Measurements from ENCODE around the gene KLHDC2.
"Not testable (repeated sequence)": the region's sequence is repeated elsewhere in the genome, so short reads cannot be mapped to it uniquely, and the experiment has no call there.

The KLHDC2 gene

DNA sequence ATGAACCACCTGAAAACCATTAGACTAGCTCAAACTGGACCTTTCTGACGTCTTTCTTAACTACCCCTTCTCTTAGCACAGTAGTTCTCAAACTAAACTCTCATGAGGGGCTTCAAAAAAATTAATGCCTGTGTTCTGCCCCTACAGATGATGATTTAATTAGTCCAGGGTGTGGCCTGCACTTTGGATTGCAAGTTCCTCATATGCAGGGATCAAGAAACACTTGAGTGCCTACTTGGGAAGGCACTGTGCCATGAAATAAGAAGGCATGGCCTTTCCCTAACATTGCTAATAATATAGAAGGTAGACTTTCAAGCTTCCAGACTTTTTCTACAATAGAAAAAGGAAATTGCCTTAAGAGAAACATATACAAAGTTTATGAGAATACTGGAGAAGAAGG, 22.8 kb upstream of the KLHDC2 start:
- ChIA-PET CTCF (no interaction called here), POLR2A (no interaction called here)
- TF ChIP-seq, protein P1, sequence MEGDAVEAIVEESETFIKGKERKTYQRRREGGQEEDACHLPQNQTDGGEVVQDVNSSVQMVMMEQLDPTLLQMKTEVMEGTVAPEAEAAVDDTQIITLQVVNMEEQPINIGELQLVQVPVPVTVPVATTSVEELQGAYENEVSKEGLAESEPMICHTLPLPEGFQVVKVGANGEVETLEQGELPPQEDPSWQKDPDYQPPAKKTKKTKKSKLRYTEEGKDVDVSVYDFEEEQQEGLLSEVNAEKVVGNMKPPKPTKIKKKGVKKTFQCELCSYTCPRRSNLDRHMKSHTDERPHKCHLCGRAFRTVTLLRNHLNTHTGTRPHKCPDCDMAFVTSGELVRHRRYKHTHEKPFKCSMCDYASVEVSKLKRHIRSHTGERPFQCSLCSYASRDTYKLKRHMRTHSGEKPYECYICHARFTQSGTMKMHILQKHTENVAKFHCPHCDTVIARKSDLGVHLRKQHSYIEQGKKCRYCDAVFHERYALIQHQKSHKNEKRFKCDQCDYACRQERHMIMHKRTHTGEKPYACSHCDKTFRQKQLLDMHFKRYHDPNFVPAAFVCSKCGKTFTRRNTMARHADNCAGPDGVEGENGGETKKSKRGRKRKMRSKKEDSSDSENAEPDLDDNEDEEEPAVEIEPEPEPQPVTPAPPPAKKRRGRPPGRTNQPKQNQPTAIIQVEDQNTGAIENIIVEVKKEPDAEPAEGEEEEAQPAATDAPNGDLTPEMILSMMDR (IDR thresholded peaks at IDR 0.05; ENCODE audit: insufficient read depth, low read length, missing control alignments): no peak
- no peak for DNase-seq (ENCODE audit: low read depth, low spot score)
- no peak overlapping the region for H3K4me3 ChIP-seq (ENCODE audit: low read depth, low read length)

DNA sequence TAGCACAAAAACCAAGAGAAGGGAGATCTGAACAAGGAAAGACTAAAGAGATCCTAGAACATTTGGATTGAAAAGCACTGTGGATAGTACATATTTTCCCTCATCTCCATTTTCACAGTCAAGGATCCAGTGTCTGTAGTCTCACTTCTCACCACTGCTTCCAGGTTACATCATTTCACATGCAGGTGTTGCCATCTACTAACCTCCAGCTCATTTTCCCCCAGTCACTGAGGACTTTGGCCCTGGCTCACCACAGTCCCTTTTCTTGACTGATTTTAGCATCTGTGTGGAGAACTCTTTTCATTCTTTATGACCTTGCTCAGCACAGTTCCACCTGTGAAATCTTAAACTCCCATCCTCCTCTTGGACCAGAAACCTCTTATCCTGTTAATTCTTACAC, 21.5 kb upstream of the KLHDC2 start:
- DNase-seq (ENCODE audit: low read depth, low spot score); POLR2A ChIA-PET; CTCF ChIA-PET; H3K4me3 ChIP-seq (ENCODE audit: low read depth, low read length): not testable (repeated sequence)

DNA sequence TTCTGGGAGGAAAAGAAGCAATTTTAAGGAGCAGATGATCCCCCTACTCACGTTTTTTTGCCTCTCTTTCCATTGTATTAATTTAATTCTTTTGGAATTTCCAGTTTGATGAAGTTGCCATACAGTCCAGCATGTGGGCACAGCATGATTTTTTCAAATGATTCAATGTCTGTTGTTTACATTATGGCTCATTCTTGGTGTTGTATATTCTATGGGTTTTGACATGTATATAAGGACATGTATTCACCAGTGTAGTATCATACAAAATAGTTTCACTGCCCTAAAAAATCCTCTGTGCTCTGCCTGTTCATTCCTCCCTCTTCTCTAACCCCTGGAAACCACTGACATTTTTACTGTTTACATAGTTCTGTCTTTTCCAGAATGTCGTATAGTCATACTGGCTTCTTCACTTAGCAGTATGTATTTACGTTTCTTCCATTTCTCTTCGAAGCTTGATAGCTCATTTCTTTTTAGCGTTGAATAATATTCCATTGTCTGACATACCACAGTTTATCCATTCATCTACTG, 13.3 kb upstream of the KLHDC2 start:
- CTCF ChIA-PET: no interaction called here
- TF ChIP-seq, protein P1 (IDR thresholded peaks at IDR 0.05; ENCODE audit: insufficient read depth, low read length, missing control alignments): no peak
- POLR2A ChIA-PET: no interaction called here

DNA sequence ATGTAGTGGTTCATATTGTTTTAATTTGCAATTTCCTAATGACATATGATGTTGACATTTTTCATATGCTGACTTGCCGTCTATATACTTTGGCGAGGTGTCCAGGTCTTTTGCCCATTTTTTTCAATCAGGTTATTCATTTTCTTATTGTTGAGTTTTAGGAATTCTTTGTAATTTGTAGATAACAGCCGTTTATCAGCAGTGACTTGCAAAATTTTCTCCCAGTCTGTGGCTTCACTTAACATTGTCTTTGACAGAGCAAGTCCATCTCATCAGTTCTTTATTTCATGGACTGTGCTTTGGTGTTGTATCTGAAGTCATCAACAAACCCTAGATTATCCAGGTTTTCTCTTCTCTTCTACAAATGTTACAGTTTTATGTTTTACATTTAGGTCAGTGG, 12.6 kb upstream of the KLHDC2 start:
- DNase-seq (ENCODE audit: low read depth, low spot score): no peak
- H3K4me3 ChIP-seq (ENCODE audit: low read depth, low read length): no peak overlapping the region
- TF ChIP-seq, protein P1 (IDR thresholded peaks at IDR 0.05; ENCODE audit: insufficient read depth, low read length, missing control alignments): no peak
- ChIA-PET POLR2A (no interaction called here), CTCF (no interaction called here)

More for the DNA sequence above, 13.3 kb upstream of the KLHDC2 start:
- H3K4me3 ChIP-seq (ENCODE audit: low read depth, low read length): no peak overlapping the region
- no peak for DNase-seq (ENCODE audit: low read depth, low spot score)

DNA sequence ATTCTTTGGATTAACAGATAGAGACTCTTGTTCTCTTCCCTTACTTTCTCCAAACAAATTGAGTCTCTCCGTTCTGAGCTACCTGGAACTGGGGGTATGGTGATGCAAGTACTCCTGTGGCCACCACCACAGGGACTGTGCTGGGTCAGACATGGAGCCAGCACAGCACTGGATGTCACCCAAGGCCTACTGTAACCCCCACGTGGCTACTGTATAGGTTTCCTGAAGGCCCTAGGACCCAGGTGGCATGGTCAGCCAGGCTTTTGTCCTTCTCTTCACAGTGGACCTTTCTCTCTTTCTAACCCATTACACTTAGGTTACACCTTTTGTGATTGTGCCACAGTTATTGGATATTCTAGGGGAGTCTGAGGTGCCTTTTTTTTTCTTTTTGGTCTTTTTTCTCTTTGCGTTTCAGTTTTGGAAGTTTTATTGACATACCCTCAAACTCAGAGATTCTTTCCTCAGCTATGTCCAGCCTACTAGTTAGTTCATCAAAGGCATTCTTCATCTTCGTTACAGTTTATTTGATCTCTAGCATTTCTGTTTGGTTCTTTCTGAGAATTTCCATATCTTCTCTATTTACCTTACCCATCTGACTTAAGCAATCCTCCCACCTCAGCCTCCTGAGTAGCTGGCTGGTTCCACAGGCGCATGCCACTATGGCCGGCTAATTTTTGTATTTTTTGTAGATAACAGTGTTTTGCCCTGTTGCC, 6.0 kb upstream of the KLHDC2 start:
- TF ChIP-seq, protein P1 (IDR thresholded peaks at IDR 0.05; ENCODE audit: insufficient read depth, low read length, missing control alignments): no peak
- POLR2A ChIA-PET: no interaction called here
- no peak overlapping the region for H3K4me3 ChIP-seq (ENCODE audit: low read depth, low read length)
- no peak for DNase-seq (ENCODE audit: low read depth, low spot score)
- CTCF ChIA-PET: interaction anchor here (1.6 kb wide), 1 partner anchor 128 kb away, joined by 3 read pairs; no protein-coding TSS in a partner anchor

DNA sequence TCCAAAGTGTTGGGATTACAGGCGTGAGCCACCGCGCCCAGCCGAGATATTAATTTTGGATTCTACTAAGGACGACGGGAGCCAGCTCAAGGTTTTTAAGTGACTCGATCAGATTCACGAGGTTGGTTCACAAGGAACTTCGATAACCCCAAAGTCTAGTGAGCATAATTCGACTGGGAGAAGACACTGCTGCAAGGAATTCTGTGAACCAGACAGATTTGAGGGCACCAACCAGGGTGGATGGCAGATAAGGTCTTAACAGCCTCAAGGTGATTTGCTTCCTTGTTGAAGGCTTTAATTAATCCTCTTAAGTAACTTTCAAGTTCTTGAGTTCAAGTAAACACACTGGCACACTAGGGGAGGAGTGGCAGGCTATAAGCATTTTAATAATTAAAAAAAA, 1.1 kb upstream of the KLHDC2 start:
- POLR2A ChIA-PET: interaction anchor here (0.7 to 2.9 kb wide), 8 partner anchors 16 to 182 kb away, joined by 3 to 15 read pairs (median 4); partner anchors contain the start of genes DNAAF2, POLE2 and RPS29
- CTCF ChIA-PET: interaction anchor here (1.0 to 3.5 kb wide), 5 partner anchors 8 to 305 kb away, joined by 3 to 27 read pairs (median 6); partner anchors contain the start of genes DNAAF2 and RPS29
- DNase-seq (ENCODE audit: low read depth, low spot score): no peak
- peak overlapping the region; percentile 96 for H3K4me3 ChIP-seq (ENCODE audit: low read depth, low read length)
- TF ChIP-seq, protein P1 (IDR thresholded peaks at IDR 0.05; ENCODE audit: insufficient read depth, low read length, missing control alignments): no peak
